ENCODE data around the gene RAD51B.
A peak's percentile ranks its signal among the peaks of the same experiment; 100 is the strongest.

RAD51B gene

GRCh38 chr14:68065322-68065721 is 245.7 kb downstream of the RAD51B start:
- no peak for DNase-seq (ENCODE audit: insufficient read length, low spot score)
- FAIRE-seq = peak; percentile 52
- TF ChIP-seq POLR2A (IDR thresholded peaks at IDR 0.05; ENCODE audit: low read depth, low read length) (no peak), POLR2AphosphoS5 (IDR thresholded peaks at IDR 0.05; ENCODE audit: low read depth, low read length) (no peak), PAX5 (IDR thresholded peaks at IDR 0.05; ENCODE audit: insufficient read depth, low read length, severe bottlenecking) (no peak), POU2F2 (IDR thresholded peaks at IDR 0.05; ENCODE audit: low read depth, low read length) (no peak), TAF1 (IDR thresholded peaks at IDR 0.05; ENCODE audit: low read depth, low read length) (no peak), SPI1 (IDR thresholded peaks at IDR 0.05; ENCODE audit: low read depth, low read length) (no peak)

- no peak for FAIRE-seq
- no peak for DNase-seq (ENCODE audit: insufficient read length, low spot score)
- TF ChIP-seq PAX5 (IDR thresholded peaks at IDR 0.05; ENCODE audit: insufficient read depth, low read length, severe bottlenecking) (no peak), POU2F2 (IDR thresholded peaks at IDR 0.05; ENCODE audit: low read depth, low read length) (no peak), POLR2A (IDR thresholded peaks at IDR 0.05; ENCODE audit: low read depth, low read length) (no peak)
These were observed 255.3 kb downstream of the RAD51B start for GRCh38 chr14:68074765-68075381.

GRCh38 chr14:68075382-68076029 is 255.9 kb downstream of the RAD51B start:
- FAIRE-seq (no peak), DNase-seq (ENCODE audit: insufficient read length, low spot score) (no peak)
- TF ChIP-seq SPI1 (IDR thresholded peaks at IDR 0.05; ENCODE audit: low read depth, low read length) (no peak), POLR2A (IDR thresholded peaks at IDR 0.05; ENCODE audit: low read depth, low read length) (no peak), POLR2AphosphoS5 (IDR thresholded peaks at IDR 0.05; ENCODE audit: low read depth, low read length) (no peak)

GRCh38 chr14:68076451-68076850 is 256.9 kb downstream of the RAD51B start:
- FAIRE-seq = no peak
- no peak for TF ChIP-seq POLR2A (IDR thresholded peaks at IDR 0.05; ENCODE audit: low read depth, low read length)
- no peak for TF ChIP-seq POLR2AphosphoS5 (IDR thresholded peaks at IDR 0.05; ENCODE audit: low read depth, low read length)
- no peak for TF ChIP-seq PAX5 (IDR thresholded peaks at IDR 0.05; ENCODE audit: insufficient read depth, low read length, severe bottlenecking)
- TF ChIP-seq POU2F2 (IDR thresholded peaks at IDR 0.05; ENCODE audit: low read depth, low read length) = no peak

GRCh38 chr14:68079941-68080697 is 260.5 kb downstream of the RAD51B start:
- no peak for TF ChIP-seq PAX5 (IDR thresholded peaks at IDR 0.05; ENCODE audit: insufficient read depth, low read length, severe bottlenecking)
- TF ChIP-seq POLR2AphosphoS5 (IDR thresholded peaks at IDR 0.05; ENCODE audit: low read depth, low read length) = no peak
- no peak for TF ChIP-seq TAF1 (IDR thresholded peaks at IDR 0.05; ENCODE audit: low read depth, low read length)
- TF ChIP-seq POLR2A (IDR thresholded peaks at IDR 0.05; ENCODE audit: low read depth, low read length) = no peak
- TF ChIP-seq POU2F2 (IDR thresholded peaks at IDR 0.05; ENCODE audit: low read depth, low read length) = no peak
- TF ChIP-seq SPI1 (IDR thresholded peaks at IDR 0.05; ENCODE audit: low read depth, low read length) = no peak
- DNase-seq (ENCODE audit: insufficient read length, low spot score) (no peak), FAIRE-seq (no peak)

More at GRCh38 chr14:68076451-68076850, 256.9 kb downstream of the RAD51B start:
- no peak for DNase-seq (ENCODE audit: insufficient read length, low spot score)

- DNase-seq (ENCODE audit: insufficient read length, low spot score) (no peak), FAIRE-seq (peak; percentile 5)
- TF ChIP-seq PAX5 (IDR thresholded peaks at IDR 0.05; ENCODE audit: insufficient read depth, low read length, severe bottlenecking) (no peak), TAF1 (IDR thresholded peaks at IDR 0.05; ENCODE audit: low read depth, low read length) (no peak), POLR2AphosphoS5 (IDR thresholded peaks at IDR 0.05; ENCODE audit: low read depth, low read length) (no peak), POU2F2 (IDR thresholded peaks at IDR 0.05; ENCODE audit: low read depth, low read length) (no peak), POLR2A (IDR thresholded peaks at IDR 0.05; ENCODE audit: low read depth, low read length) (no peak), SPI1 (IDR thresholded peaks at IDR 0.05; ENCODE audit: low read depth, low read length) (no peak)
These were observed 261.9 kb downstream of the RAD51B start for GRCh38 chr14:68081489-68081888.

GRCh38 chr14:68082698-68083291 is 263.2 kb downstream of the RAD51B start:
- TF ChIP-seq SPI1 (IDR thresholded peaks at IDR 0.05; ENCODE audit: low read depth, low read length) (no peak), POLR2AphosphoS5 (IDR thresholded peaks at IDR 0.05; ENCODE audit: low read depth, low read length) (no peak), POU2F2 (IDR thresholded peaks at IDR 0.05; ENCODE audit: low read depth, low read length) (no peak), POLR2A (IDR thresholded peaks at IDR 0.05; ENCODE audit: low read depth, low read length) (no peak), PAX5 (IDR thresholded peaks at IDR 0.05; ENCODE audit: insufficient read depth, low read length, severe bottlenecking) (no peak), TAF1 (IDR thresholded peaks at IDR 0.05; ENCODE audit: low read depth, low read length) (no peak)
- FAIRE-seq (peak; percentile 31), DNase-seq (ENCODE audit: insufficient read length, low spot score) (no peak)

GRCh38 chr14:68084256-68084655 is 264.7 kb downstream of the RAD51B start:
- DNase-seq (ENCODE audit: insufficient read length, low spot score) (no peak), FAIRE-seq (peak; percentile 5)

GRCh38 chr14:68085742-68086141 is 266.2 kb downstream of the RAD51B start:
- DNase-seq (ENCODE audit: insufficient read length, low spot score) = no peak
- FAIRE-seq = no peak
- TF ChIP-seq POU2F2 (IDR thresholded peaks at IDR 0.05; ENCODE audit: low read depth, low read length) (no peak), TAF1 (IDR thresholded peaks at IDR 0.05; ENCODE audit: low read depth, low read length) (no peak), POLR2AphosphoS5 (IDR thresholded peaks at IDR 0.05; ENCODE audit: low read depth, low read length) (no peak), POLR2A (IDR thresholded peaks at IDR 0.05; ENCODE audit: low read depth, low read length) (no peak), PAX5 (IDR thresholded peaks at IDR 0.05; ENCODE audit: insufficient read depth, low read length, severe bottlenecking) (no peak), SPI1 (IDR thresholded peaks at IDR 0.05; ENCODE audit: low read depth, low read length) (no peak)

More at GRCh38 chr14:68084256-68084655, 264.7 kb downstream of the RAD51B start:
- no peak for TF ChIP-seq POU2F2 (IDR thresholded peaks at IDR 0.05; ENCODE audit: low read depth, low read length)
- TF ChIP-seq SPI1 (IDR thresholded peaks at IDR 0.05; ENCODE audit: low read depth, low read length) = no peak
- TF ChIP-seq TAF1 (IDR thresholded peaks at IDR 0.05; ENCODE audit: low read depth, low read length) = no peak

All from GM12891 (cell line).